Calu3 (cell line): ENCODE results near the gene UNC80. TPM values are rescaled to one million over a fixed set of nuclear protein-coding genes. Genes with fewer than 3 reads are reported as not detected.

Experiments used
- BruUV-seq: library from RNA; stranded (reverse); fragments of 400-500 nt; replicated peaks from 2 replicates; lab custom pipeline; 2021; lab: Mats Ljungman, UMichigan
- CTCF ChIA-PET: fragments of 300-600 bp; sonication (Branson Sonifier 250); formaldehyde crosslinking; loops from one replicate; lab custom pipeline; 2022; ENCODE audit warnings: antibody characterized with exemption; lab: Charles Lee
- DNase-seq: peaks from one replicate; pipeline ENCODE4 v3.0.0; 2022
- H3K27ac Mint-ChIP-seq: one replicate; pipeline ENCODE4 v1.8.0; 2022; ENCODE audit warnings: mixed read lengths; ENCODE audit not compliant: unreplicated experiment
- H3K27me3 Mint-ChIP-seq: one replicate; pipeline ENCODE4 v1.8.0; 2022; ENCODE audit warnings: mixed read lengths; ENCODE audit not compliant: unreplicated experiment
- H3K36me3 Mint-ChIP-seq: one replicate; pipeline ENCODE4 v1.8.0; 2022; ENCODE audit warnings: mild to moderate bottlenecking, moderate library complexity, mixed read lengths; ENCODE audit not compliant: insufficient read depth, unreplicated experiment
- H3K4me1 Mint-ChIP-seq: one replicate; pipeline ENCODE4 v1.8.0; 2022; ENCODE audit warnings: mild to moderate bottlenecking, low read depth, mixed read lengths; ENCODE audit not compliant: unreplicated experiment
- H3K4me3 Mint-ChIP-seq: one replicate; pipeline ENCODE4 v1.8.0; 2022; ENCODE audit warnings: mild to moderate bottlenecking, low read depth, moderate library complexity, mixed read lengths; ENCODE audit not compliant: unreplicated experiment
- H3K9me3 Mint-ChIP-seq: one replicate; pipeline ENCODE4 v1.8.0; 2022; ENCODE audit warnings: low read depth, mixed read lengths; ENCODE audit not compliant: unreplicated experiment
- CTCF ChIP-seq: fragments of 200-600 bp; IDR thresholded peaks from one replicate; pipeline ENCODE4 v1.8.0; 2022; ENCODE audit warnings: antibody characterized with exemption; ENCODE audit not compliant: unreplicated experiment
- intact Hi-C: fragments of 100-400 bp; cut with micrococcal nuclease; formaldehyde crosslinking; loops from one replicate; pipeline ENCODE4 v1.10.0; 2022; ENCODE audit not compliant: unreplicated experiment
- total RNA-seq: library from RNA; stranded (reverse); gene quantifications from 2 replicates; pipeline ENCODE4 v1.2.3, GENCODE V29; 2022

UNC80 gene
- total RNA-seq, 1 experiment from 2014 or later, result not detected

- Mint-ChIP-seq H3K4me3 (no peak overlapping the region), H3K27me3 (no peaks in the 10 kb centered on the region), H3K4me1 (no peaks in the 10 kb centered on the region), H3K27ac (no peak overlapping the region), H3K36me3 (no peaks in the 10 kb centered on the region), H3K9me3 (no peaks in the 10 kb centered on the region)
- DNase-seq, result no peak
- BruUV-seq, result no TSS peak
- CTCF ChIA-PET, result no interaction called here
- no peak for TF ChIP-seq CTCF
- intact Hi-C loops, result loop anchor here (10.0 kb wide), 1 partner anchor 635 kb away; no protein-coding TSS in a partner anchor
Observed at GRCh38 chr2:209969692-209970091, 198.1 kb downstream of the UNC80 start.

GRCh38 chr2:209970271-209970670 lies 198.6 kb downstream of the UNC80 start:
- Mint-ChIP-seq H3K27me3 (no peaks in the 10 kb centered on the region), H3K4me1 (no peaks in the 10 kb centered on the region), H3K9me3 (no peaks in the 10 kb centered on the region), H3K27ac (no peak overlapping the region), H3K36me3 (no peaks in the 10 kb centered on the region), H3K4me3 (no peak overlapping the region)
- CTCF ChIA-PET, result no interaction called here
- intact Hi-C loops, result no loop called here
- BruUV-seq, result no TSS peak
- DNase-seq, result no peak
- TF ChIP-seq CTCF, result no peak

DNA sequence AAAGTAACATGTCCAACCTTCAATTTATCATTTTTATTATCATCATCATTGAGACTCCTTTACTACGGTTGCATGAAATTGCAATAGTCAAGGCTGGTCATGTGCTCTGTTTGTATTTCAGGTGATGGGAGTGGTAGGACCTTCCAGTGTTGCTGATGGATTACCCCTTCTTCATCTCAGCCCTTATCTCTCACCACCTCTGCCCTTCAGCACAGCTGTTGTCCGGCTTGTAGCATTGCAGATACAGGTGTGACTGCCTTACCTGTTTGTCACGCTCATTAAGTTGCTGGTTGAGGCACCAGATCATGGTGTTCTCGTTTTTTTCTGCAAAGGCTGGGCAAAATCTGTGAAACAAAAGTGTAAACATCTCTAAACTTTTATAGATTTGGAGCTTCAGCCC lies 199.1 kb downstream of the UNC80 start:
- H3K36me3 Mint-ChIP-seq, result no peaks in the 10 kb centered on the region
- no peaks in the 10 kb centered on the region for H3K9me3 Mint-ChIP-seq
- CTCF ChIA-PET, result interaction anchor here (0.7 kb wide), 1 partner anchor 640 kb away, joined by 3 read pairs; no protein-coding TSS in a partner anchor
- H3K4me1 Mint-ChIP-seq, result no peaks in the 10 kb centered on the region
- no peak overlapping the region for H3K27ac Mint-ChIP-seq
- no peaks in the 10 kb centered on the region for H3K27me3 Mint-ChIP-seq
- H3K4me3 Mint-ChIP-seq, result no peak overlapping the region
- DNase-seq, result no peak
- no TSS peak for BruUV-seq
- TF ChIP-seq CTCF, result no peak
- intact Hi-C loops, result no loop called here

DNA sequence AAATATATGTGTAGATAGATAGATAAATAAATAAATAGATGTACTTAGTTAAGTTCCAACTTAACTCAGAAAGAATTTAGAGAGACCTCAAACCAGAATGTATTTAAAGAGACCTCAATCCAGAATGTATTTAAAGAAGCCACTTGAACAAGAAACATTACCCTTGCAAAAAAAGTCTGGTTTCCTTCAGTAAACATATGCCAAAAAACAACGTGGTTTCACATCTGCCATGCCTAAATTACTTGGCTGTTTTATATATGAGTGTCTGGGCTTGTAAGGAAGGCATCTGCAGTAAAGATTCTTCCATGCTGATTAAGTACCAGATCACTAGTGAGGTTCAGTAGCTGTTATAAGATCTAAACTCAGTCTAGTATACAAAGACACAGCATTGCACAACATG lies 201.7 kb downstream of the UNC80 start:
- BruUV-seq, result no TSS peak
- intact Hi-C loops, result no loop called here
- CTCF ChIA-PET, result no interaction called here

More for the DNA sequence above, 201.7 kb downstream of the UNC80 start:
- no peak for DNase-seq
- no peak overlapping the region for H3K4me3 Mint-ChIP-seq
- no peak overlapping the region for H3K27ac Mint-ChIP-seq
- no peaks in the 10 kb centered on the region for H3K36me3 Mint-ChIP-seq
- no peaks in the 10 kb centered on the region for H3K9me3 Mint-ChIP-seq
- no peak for TF ChIP-seq CTCF
- H3K4me1 Mint-ChIP-seq, result no peaks in the 10 kb centered on the region
- no peaks in the 10 kb centered on the region for H3K27me3 Mint-ChIP-seq
